Measurements from ENCODE around the gene FIGN. TPM values are rescaled to one million over a fixed set of nuclear protein-coding genes. Genes with fewer than 3 reads are reported as not detected.

FIGN gene
- total RNA-seq, 1 experiment from 2014 or later: 1.7 TPM

GRCh38 chr2:163737190-163737439 lies 1.3 kb upstream of the FIGN start:
- no peak for DNase-seq (ENCODE audit: low read depth)

GRCh38 chr2:163736433-163737189 lies 803 bp upstream of the FIGN start:
- peak; percentile 45 for DNase-seq (ENCODE audit: low read depth)

- DNase-seq (ENCODE audit: low read depth): peak; percentile 49
These were observed 725 bp downstream of the FIGN start for GRCh38 chr2:163734881-163735684.

GRCh38 chr2:163734401-163734800 lies 1.4 kb downstream of the FIGN start:
- no peak for DNase-seq (ENCODE audit: low read depth)

- no peak for DNase-seq (ENCODE audit: low read depth)
These were observed 1.9 kb downstream of the FIGN start for GRCh38 chr2:163733956-163734355.

GRCh38 chr2:163733301-163733938 lies 2.4 kb downstream of the FIGN start:
- peak; percentile 23 for DNase-seq (ENCODE audit: low read depth)

GRCh38 chr2:163732727-163733126 lies 3.1 kb downstream of the FIGN start:
- DNase-seq (ENCODE audit: low read depth): peak; percentile 19

GRCh38 chr2:163731735-163732134 lies 4.1 kb downstream of the FIGN start:
- peak; percentile 0 for DNase-seq (ENCODE audit: low read depth)

GRCh38 chr2:163730556-163730955 lies 5.3 kb downstream of the FIGN start:
- DNase-seq (ENCODE audit: low read depth): no peak

GRCh38 chr2:163729636-163730273 lies 6.1 kb downstream of the FIGN start:
- DNase-seq (ENCODE audit: low read depth): no peak

- no peak for DNase-seq (ENCODE audit: low read depth)
These were observed 11.9 kb downstream of the FIGN start for GRCh38 chr2:163723881-163724280.

- DNase-seq (ENCODE audit: low read depth): no peak
These were observed 12.5 kb downstream of the FIGN start for GRCh38 chr2:163723348-163723747.

GRCh38 chr2:163719331-163719730 lies 16.5 kb downstream of the FIGN start:
- no peak for DNase-seq (ENCODE audit: low read depth)

GRCh38 chr2:163717993-163718680 lies 17.7 kb downstream of the FIGN start:
- DNase-seq (ENCODE audit: low read depth): no peak

- DNase-seq (ENCODE audit: low read depth): no peak
These were observed 18.3 kb downstream of the FIGN start for GRCh38 chr2:163717515-163717914.

- DNase-seq (ENCODE audit: low read depth): no peak
These were observed 19.7 kb downstream of the FIGN start for GRCh38 chr2:163716101-163716500.

- no peak for DNase-seq (ENCODE audit: low read depth)
These were observed 20.1 kb downstream of the FIGN start for GRCh38 chr2:163715668-163716067.

- DNase-seq (ENCODE audit: low read depth): no peak
These were observed 20.6 kb downstream of the FIGN start for GRCh38 chr2:163715199-163715598.

- DNase-seq (ENCODE audit: low read depth): no peak
These were observed 22.1 kb downstream of the FIGN start for GRCh38 chr2:163713534-163714311.

- no peak for DNase-seq (ENCODE audit: low read depth)
These were observed 24.1 kb downstream of the FIGN start for GRCh38 chr2:163711699-163712098.

GRCh38 chr2:163711258-163711657 lies 24.6 kb downstream of the FIGN start:
- DNase-seq (ENCODE audit: low read depth): no peak
